ENCODE results near the gene LYPD6B.

Gene LYPD6B

GRCh38 chr2:149129433-149129832, 90.9 kb downstream of the LYPD6B start:
- DNase-seq = no peak
- H3K4me2 ChIP-seq (ENCODE audit: low read depth, low read length) = no peak overlapping the region
- H3K27ac ChIP-seq (ENCODE audit: low read length) = no peak overlapping the region
- no peaks in the 10 kb centered on the region for H3K36me3 ChIP-seq (replicated peaks; ENCODE audit: insufficient read depth, low read length)
- TF ChIP-seq CTCF (IDR thresholded peaks at IDR 0.05; ENCODE audit: low read length) (no peak), EZH2phosphoT487 (IDR thresholded peaks at IDR 0.05; ENCODE audit: low read length) (no peak), EZH2 (optimal IDR thresholded peaks at IDR 0.05; ENCODE audit: low read depth, low read length) (no peak)
- no peaks in the 10 kb centered on the region for H3K4me1 ChIP-seq (ENCODE audit: low read length)
- no peaks in the 10 kb centered on the region for H3F3A ChIP-seq (ENCODE audit: insufficient read depth, low read length)
- no peaks in the 10 kb centered on the region for H3K9me2 ChIP-seq (replicated peaks; ENCODE audit: insufficient read depth, low read length)
- H3K9me3 ChIP-seq (replicated peaks; ENCODE audit: insufficient read depth, low read length) = no peaks in the 10 kb centered on the region; the same call in 1 of the 2 replicates
- H3K79me2 ChIP-seq (ENCODE audit: low read length) = no peaks in the 10 kb centered on the region
- H2AFZ ChIP-seq (ENCODE audit: low read length) = no peak overlapping the region
- no peaks in the 10 kb centered on the region for H4K20me1 ChIP-seq (ENCODE audit: insufficient read depth, low read length)
- no peaks in the 10 kb centered on the region for H3K27me3 ChIP-seq (replicated peaks; ENCODE audit: insufficient read depth, low read length)
- H3K4me3 ChIP-seq (ENCODE audit: low read length) = no peak overlapping the region
- no peak overlapping the region for H3K9ac ChIP-seq (ENCODE audit: low read length)

- TF ChIP-seq EZH2phosphoT487 (IDR thresholded peaks at IDR 0.05; ENCODE audit: low read length) = no peak
- Histone ChIP-seq H3K79me2 (ENCODE audit: low read length) (no peaks in the 10 kb centered on the region), H3K4me1 (ENCODE audit: low read length) (no peaks in the 10 kb centered on the region), H3K9me3 (replicated peaks; ENCODE audit: insufficient read depth, low read length) (no peaks in the 10 kb centered on the region), H3K36me3 (replicated peaks; ENCODE audit: insufficient read depth, low read length) (no peaks in the 10 kb centered on the region), H4K20me1 (ENCODE audit: insufficient read depth, low read length) (no peaks in the 10 kb centered on the region), H3K27me3 (replicated peaks; ENCODE audit: insufficient read depth, low read length) (no peaks in the 10 kb centered on the region), H3K27ac (ENCODE audit: low read length) (no peak overlapping the region), H3K4me3 (ENCODE audit: low read length) (no peak overlapping the region), H3K4me2 (ENCODE audit: low read depth, low read length) (no peak overlapping the region), H3K9ac (ENCODE audit: low read length) (no peak overlapping the region), H3F3A (ENCODE audit: insufficient read depth, low read length) (no peaks in the 10 kb centered on the region), H2AFZ (ENCODE audit: low read length) (no peak overlapping the region), H3K9me2 (replicated peaks; ENCODE audit: insufficient read depth, low read length) (no peaks in the 10 kb centered on the region)
- no peak for DNase-seq
These were observed 93.8 kb downstream of the LYPD6B start for GRCh38 chr2:149132339-149132738.

GRCh38 chr2:149132901-149133300, 94.4 kb downstream of the LYPD6B start:
- no peaks in the 10 kb centered on the region for H3K9me3 ChIP-seq (replicated peaks; ENCODE audit: insufficient read depth, low read length)
- H3K9me2 ChIP-seq (replicated peaks; ENCODE audit: insufficient read depth, low read length) = no peaks in the 10 kb centered on the region
- H3K79me2 ChIP-seq (ENCODE audit: low read length) = no peaks in the 10 kb centered on the region
- DNase-seq = no peak
- no peak overlapping the region for H3K4me3 ChIP-seq (ENCODE audit: low read length)
- H3K9ac ChIP-seq (ENCODE audit: low read length) = no peak overlapping the region
- TF ChIP-seq EZH2 (optimal IDR thresholded peaks at IDR 0.05; ENCODE audit: low read depth, low read length) = no peak
- no peak for TF ChIP-seq EZH2phosphoT487 (IDR thresholded peaks at IDR 0.05; ENCODE audit: low read length)
- no peak for TF ChIP-seq CTCF (IDR thresholded peaks at IDR 0.05; ENCODE audit: low read length)
- H3K4me2 ChIP-seq (ENCODE audit: low read depth, low read length) = no peak overlapping the region
- H3K4me1 ChIP-seq (ENCODE audit: low read length) = no peaks in the 10 kb centered on the region
- no peak overlapping the region for H2AFZ ChIP-seq (ENCODE audit: low read length)
- H3K27me3 ChIP-seq (replicated peaks; ENCODE audit: insufficient read depth, low read length) = no peaks in the 10 kb centered on the region
- no peaks in the 10 kb centered on the region for H3K36me3 ChIP-seq (replicated peaks; ENCODE audit: insufficient read depth, low read length)
- no peaks in the 10 kb centered on the region for H3F3A ChIP-seq (ENCODE audit: insufficient read depth, low read length)
- no peaks in the 10 kb centered on the region for H4K20me1 ChIP-seq (ENCODE audit: insufficient read depth, low read length)
- no peak overlapping the region for H3K27ac ChIP-seq (ENCODE audit: low read length)

GRCh38 chr2:149134335-149134923, 95.9 kb downstream of the LYPD6B start:
- Histone ChIP-seq H3K79me2 (ENCODE audit: low read length) (no peaks in the 10 kb centered on the region), H3K9ac (ENCODE audit: low read length) (no peak overlapping the region), H3K27me3 (replicated peaks; ENCODE audit: insufficient read depth, low read length) (no peaks in the 10 kb centered on the region), H3K4me2 (ENCODE audit: low read depth, low read length) (no peak overlapping the region), H4K20me1 (ENCODE audit: insufficient read depth, low read length) (no peaks in the 10 kb centered on the region), H3K9me2 (replicated peaks; ENCODE audit: insufficient read depth, low read length) (no peaks in the 10 kb centered on the region), H3K27ac (ENCODE audit: low read length) (no peak overlapping the region), H2AFZ (ENCODE audit: low read length) (no peak overlapping the region), H3K9me3 (replicated peaks; ENCODE audit: insufficient read depth, low read length) (no peaks in the 10 kb centered on the region), H3K4me1 (ENCODE audit: low read length) (no peaks in the 10 kb centered on the region), H3K36me3 (replicated peaks; ENCODE audit: insufficient read depth, low read length) (no peaks in the 10 kb centered on the region), H3K4me3 (ENCODE audit: low read length) (no peak overlapping the region), H3F3A (ENCODE audit: insufficient read depth, low read length) (no peaks in the 10 kb centered on the region)
- no peak for TF ChIP-seq EZH2 (optimal IDR thresholded peaks at IDR 0.05; ENCODE audit: low read depth, low read length)
- TF ChIP-seq EZH2phosphoT487 (IDR thresholded peaks at IDR 0.05; ENCODE audit: low read length) = no peak
- TF ChIP-seq CTCF (IDR thresholded peaks at IDR 0.05; ENCODE audit: low read length) = no peak
- DNase-seq = no peak
